Adrenal gland (tissue), 5 donors: ENCODE results near the gene DDX41.

Experiments used
- POLR2A ChIP-seq, 2 donors: fragments of 450-650 bp; IDR thresholded peaks; one replicate each; pipeline ENCODE4 v1.6.1; 2017; ENCODE audit warnings: antibody characterized with exemption in 2 of 2, mild to moderate bottlenecking in 2 of 2, moderate library complexity in 1 of 2
- TF ChIP-seq, protein P1 (sequence below), 6 experiments: fragments of 450-650 bp in 4 of 6; fragments of 200-600 bp in 2 of 6; sonication (generic) in 1 of 6; IDR thresholded peaks; 1 replicate in 5 of 6; 2 replicates in 1 of 6; pipeline versions ENCODE4 v1.5.1 to v1.8.0; 2016 to 2021; ENCODE audit warnings: antibody characterized with exemption in 6 of 6, mild to moderate bottlenecking in 2 of 6, moderate library complexity in 1 of 6
- donor health status: DM: no; HTN: no; CAD: no.

DNA sequence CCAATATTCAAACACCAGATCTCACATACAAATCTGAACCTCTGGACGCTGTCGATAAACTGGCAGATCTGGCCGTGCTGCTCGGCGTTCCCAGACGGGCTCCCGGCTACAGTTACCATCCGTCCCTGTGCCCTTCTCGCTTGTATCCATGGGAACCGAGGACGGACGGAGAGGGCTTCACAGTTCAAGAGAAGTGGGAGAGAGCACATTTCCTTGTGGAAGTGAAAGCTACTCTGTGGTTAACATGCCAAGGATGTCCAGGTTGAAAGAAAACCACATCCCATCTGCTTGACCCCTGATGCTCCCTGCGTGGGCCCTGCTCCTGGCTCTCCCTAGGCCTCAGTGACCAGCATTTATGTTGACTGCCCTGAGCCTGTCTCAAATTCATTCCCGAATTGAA is 37.0 kb downstream of the DDX41 start:
- TF ChIP-seq, protein P1, sequence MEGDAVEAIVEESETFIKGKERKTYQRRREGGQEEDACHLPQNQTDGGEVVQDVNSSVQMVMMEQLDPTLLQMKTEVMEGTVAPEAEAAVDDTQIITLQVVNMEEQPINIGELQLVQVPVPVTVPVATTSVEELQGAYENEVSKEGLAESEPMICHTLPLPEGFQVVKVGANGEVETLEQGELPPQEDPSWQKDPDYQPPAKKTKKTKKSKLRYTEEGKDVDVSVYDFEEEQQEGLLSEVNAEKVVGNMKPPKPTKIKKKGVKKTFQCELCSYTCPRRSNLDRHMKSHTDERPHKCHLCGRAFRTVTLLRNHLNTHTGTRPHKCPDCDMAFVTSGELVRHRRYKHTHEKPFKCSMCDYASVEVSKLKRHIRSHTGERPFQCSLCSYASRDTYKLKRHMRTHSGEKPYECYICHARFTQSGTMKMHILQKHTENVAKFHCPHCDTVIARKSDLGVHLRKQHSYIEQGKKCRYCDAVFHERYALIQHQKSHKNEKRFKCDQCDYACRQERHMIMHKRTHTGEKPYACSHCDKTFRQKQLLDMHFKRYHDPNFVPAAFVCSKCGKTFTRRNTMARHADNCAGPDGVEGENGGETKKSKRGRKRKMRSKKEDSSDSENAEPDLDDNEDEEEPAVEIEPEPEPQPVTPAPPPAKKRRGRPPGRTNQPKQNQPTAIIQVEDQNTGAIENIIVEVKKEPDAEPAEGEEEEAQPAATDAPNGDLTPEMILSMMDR (IDR thresholded peaks at IDR 0.05) = no peak
- no peak for TF ChIP-seq POLR2A (IDR thresholded peaks at IDR 0.05)
